ENCODE data around the gene RGS7. TPM values are rescaled to one million over a fixed set of nuclear protein-coding genes. Genes with fewer than 3 reads are reported as not detected.

The RGS7 gene
- polyA plus RNA-seq, 1 donor (not counting 4 experiments of a cell fraction or from before 2014, with no cell fraction given) = not detected

DNA sequence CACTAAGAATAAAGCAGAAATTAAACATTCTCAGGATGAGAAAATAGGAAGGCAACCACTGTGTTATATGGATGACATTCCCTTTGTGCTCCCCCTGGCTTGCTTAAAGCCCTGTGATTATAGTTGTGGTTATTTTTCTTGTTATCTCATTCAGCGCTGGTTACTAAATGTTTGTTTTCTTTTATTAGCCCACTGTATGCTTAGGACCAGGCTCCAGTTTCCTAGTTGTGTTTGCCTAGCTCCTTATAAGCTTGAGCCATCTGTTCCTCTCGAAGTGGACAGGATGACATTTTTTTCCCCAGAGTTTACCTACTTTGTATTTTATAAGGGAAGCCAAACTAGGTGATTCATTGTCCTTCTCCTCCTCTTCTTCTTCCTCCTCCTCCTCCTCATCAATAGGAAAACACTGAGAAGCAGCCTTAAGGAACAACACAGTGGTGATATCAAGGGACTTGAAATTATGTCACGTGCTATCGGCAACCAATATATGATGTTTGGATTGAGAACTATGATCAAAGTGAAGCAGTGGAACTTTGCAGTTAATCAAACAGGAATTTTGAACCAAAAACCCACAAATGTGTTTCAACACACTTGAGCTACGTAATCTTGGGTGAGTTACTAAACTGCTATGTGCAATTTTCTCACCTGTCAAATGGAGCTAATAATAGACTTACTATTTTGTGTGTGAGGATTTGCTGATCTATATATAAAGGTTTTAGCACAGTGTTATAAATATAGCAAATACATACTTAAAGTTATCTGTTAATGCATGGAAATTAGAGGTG is 35.1 kb upstream of the RGS7 start:
- FAIRE-seq = no peak
- Histone ChIP-seq H3K27ac (ENCODE audit: control insufficient read depth, insufficient read depth, low read length) (no peak overlapping the region), H3K79me2 (ENCODE audit: control insufficient read depth, insufficient read depth, low read length) (no peaks in the 10 kb centered on the region), H3K9me1 (ENCODE audit: control insufficient read depth, extremely low read depth, insufficient read depth, low read length) (no peaks in the 10 kb centered on the region), H3K4me2 (ENCODE audit: control insufficient read depth, extremely low read depth, insufficient read depth, low read depth, low read length) (no peak overlapping the region), H3K9ac (ENCODE audit: control insufficient read depth, extremely low read depth, insufficient read depth, low read length) (no peak overlapping the region), H3K9me3 (ENCODE audit: control insufficient read depth, low read depth, low read length) (no peaks in the 10 kb centered on the region), H3K36me3 (ENCODE audit: control insufficient read depth in 2 of 2, extremely low read depth in 1 of 2, insufficient read depth in 2 of 2, low read length in 2 of 2) (no peaks in the 10 kb centered on the region), H3K4me3 (ENCODE audit: control insufficient read depth in 2 of 3, extremely low read depth in 1 of 3, insufficient read depth in 2 of 3, low read depth in 1 of 3, low read length in 3 of 3) (no peak overlapping the region), H3K4me1 (ENCODE audit: control insufficient read depth, extremely low read depth, insufficient read depth, low read length) (no peaks in the 10 kb centered on the region), H4K20me1 (ENCODE audit: control insufficient read depth, extremely low read depth, insufficient read depth, low read length) (no peaks in the 10 kb centered on the region), H2AFZ (ENCODE audit: control insufficient read depth, low read length) (no peak overlapping the region), H3K27me3 (ENCODE audit: control insufficient read depth, extremely low read depth, insufficient read depth, low read length) (no peaks in the 10 kb centered on the region)
- TF ChIP-seq EZH2 (IDR thresholded peaks at IDR 0.05; ENCODE audit: low read length) = no peak
- TF ChIP-seq, protein P1, sequence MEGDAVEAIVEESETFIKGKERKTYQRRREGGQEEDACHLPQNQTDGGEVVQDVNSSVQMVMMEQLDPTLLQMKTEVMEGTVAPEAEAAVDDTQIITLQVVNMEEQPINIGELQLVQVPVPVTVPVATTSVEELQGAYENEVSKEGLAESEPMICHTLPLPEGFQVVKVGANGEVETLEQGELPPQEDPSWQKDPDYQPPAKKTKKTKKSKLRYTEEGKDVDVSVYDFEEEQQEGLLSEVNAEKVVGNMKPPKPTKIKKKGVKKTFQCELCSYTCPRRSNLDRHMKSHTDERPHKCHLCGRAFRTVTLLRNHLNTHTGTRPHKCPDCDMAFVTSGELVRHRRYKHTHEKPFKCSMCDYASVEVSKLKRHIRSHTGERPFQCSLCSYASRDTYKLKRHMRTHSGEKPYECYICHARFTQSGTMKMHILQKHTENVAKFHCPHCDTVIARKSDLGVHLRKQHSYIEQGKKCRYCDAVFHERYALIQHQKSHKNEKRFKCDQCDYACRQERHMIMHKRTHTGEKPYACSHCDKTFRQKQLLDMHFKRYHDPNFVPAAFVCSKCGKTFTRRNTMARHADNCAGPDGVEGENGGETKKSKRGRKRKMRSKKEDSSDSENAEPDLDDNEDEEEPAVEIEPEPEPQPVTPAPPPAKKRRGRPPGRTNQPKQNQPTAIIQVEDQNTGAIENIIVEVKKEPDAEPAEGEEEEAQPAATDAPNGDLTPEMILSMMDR (optimal IDR thresholded peaks at IDR 0.05 in 1 of 3, IDR thresholded peaks at IDR 0.05 in 1 of 3, conservative IDR thresholded peaks at IDR 0.05 in 1 of 3; ENCODE audit: extremely low read depth in 1 of 3, insufficient read depth in 2 of 3, low read length in 3 of 3) = no peak
- no peak for DNase-seq (ENCODE audit: low read depth, low spot score)
- dilution Hi-C loops (cut with MboI; ENCODE audit: extremely low pct_ligation_motif_present, low sequenced_read_pairs) = no loop called here

DNA sequence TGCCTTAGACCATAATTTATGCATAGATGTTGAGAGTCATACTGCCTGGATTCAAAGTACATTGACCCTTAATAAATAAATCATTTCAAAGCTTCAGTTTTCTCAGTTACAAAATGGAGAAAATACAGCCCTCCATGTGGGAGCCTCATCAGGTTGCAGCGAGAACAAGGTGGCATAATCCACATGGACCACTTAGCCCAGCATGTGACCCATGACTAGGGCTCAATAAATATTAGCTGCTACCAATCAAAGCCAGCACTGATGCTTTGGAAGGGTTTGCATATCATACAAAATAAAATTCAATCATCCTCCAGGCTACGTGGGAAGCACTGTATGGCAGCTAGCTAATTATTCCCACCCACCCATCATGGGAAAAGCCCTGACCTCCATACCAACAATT is 33.5 kb upstream of the RGS7 start:
- no peak overlapping the region for H3K4me2 ChIP-seq (ENCODE audit: control insufficient read depth, extremely low read depth, insufficient read depth, low read depth, low read length)
- no peak overlapping the region for H3K4me3 ChIP-seq (ENCODE audit: control insufficient read depth in 2 of 3, extremely low read depth in 1 of 3, insufficient read depth in 2 of 3, low read depth in 1 of 3, low read length in 3 of 3)
- dilution Hi-C loops (cut with MboI; ENCODE audit: extremely low pct_ligation_motif_present, low sequenced_read_pairs) = no loop called here
- no peak overlapping the region for H3K27ac ChIP-seq (ENCODE audit: control insufficient read depth, insufficient read depth, low read length)
- DNase-seq (ENCODE audit: low read depth, low spot score) (no peak), FAIRE-seq (no peak)
- H3K9me3 ChIP-seq (ENCODE audit: control insufficient read depth, low read depth, low read length) = no peaks in the 10 kb centered on the region
- H2AFZ ChIP-seq (ENCODE audit: control insufficient read depth, low read length) = no peak overlapping the region
- no peak for TF ChIP-seq EZH2 (IDR thresholded peaks at IDR 0.05; ENCODE audit: low read length)
- TF ChIP-seq, protein P1 (optimal IDR thresholded peaks at IDR 0.05 in 1 of 3, IDR thresholded peaks at IDR 0.05 in 1 of 3, conservative IDR thresholded peaks at IDR 0.05 in 1 of 3; ENCODE audit: extremely low read depth in 1 of 3, insufficient read depth in 2 of 3, low read length in 3 of 3) = no peak
- H3K9ac ChIP-seq (ENCODE audit: control insufficient read depth, extremely low read depth, insufficient read depth, low read length) = no peak overlapping the region
- no peaks in the 10 kb centered on the region for H3K36me3 ChIP-seq (ENCODE audit: control insufficient read depth in 2 of 2, extremely low read depth in 1 of 2, insufficient read depth in 2 of 2, low read length in 2 of 2)
- no peaks in the 10 kb centered on the region for H3K4me1 ChIP-seq (ENCODE audit: control insufficient read depth, extremely low read depth, insufficient read depth, low read length)
- no peaks in the 10 kb centered on the region for H3K27me3 ChIP-seq (ENCODE audit: control insufficient read depth, extremely low read depth, insufficient read depth, low read length)
- H4K20me1 ChIP-seq (ENCODE audit: control insufficient read depth, extremely low read depth, insufficient read depth, low read length) = no peaks in the 10 kb centered on the region
- no peaks in the 10 kb centered on the region for H3K9me1 ChIP-seq (ENCODE audit: control insufficient read depth, extremely low read depth, insufficient read depth, low read length)
- no peaks in the 10 kb centered on the region for H3K79me2 ChIP-seq (ENCODE audit: control insufficient read depth, insufficient read depth, low read length)

Data from keratinocyte (primary cell).